Fibroblast of pulmonary artery (primary cell): ENCODE results near the gene TMEM182.

ENCODE experiments used
- DNase-seq: peaks from one replicate; pipeline ENCODE4 v3.0.0-alpha.2; 2010; ENCODE audit warnings: low read depth
- H3K4me3 ChIP-seq: replicated peaks from 2 replicates; pipeline ENCODE4 v1.5.1; 2011; ENCODE audit warnings: low read depth, mild to moderate bottlenecking, control low read depth, low read length, moderate library complexity
- TF ChIP-seq, protein P1 (sequence below): IDR thresholded peaks from 2 replicates; pipeline ENCODE4 v1.5.1; 2011; ENCODE audit warnings: mild to moderate bottlenecking, control low read depth, low read length, inconsistent platforms; ENCODE audit errors: missing control alignments

Gene TMEM182

GRCh38 chr2:102852867-102853266, 91.0 kb downstream of the TMEM182 start:
- no peak overlapping the region for H3K4me3 ChIP-seq
- TF ChIP-seq, protein P1, sequence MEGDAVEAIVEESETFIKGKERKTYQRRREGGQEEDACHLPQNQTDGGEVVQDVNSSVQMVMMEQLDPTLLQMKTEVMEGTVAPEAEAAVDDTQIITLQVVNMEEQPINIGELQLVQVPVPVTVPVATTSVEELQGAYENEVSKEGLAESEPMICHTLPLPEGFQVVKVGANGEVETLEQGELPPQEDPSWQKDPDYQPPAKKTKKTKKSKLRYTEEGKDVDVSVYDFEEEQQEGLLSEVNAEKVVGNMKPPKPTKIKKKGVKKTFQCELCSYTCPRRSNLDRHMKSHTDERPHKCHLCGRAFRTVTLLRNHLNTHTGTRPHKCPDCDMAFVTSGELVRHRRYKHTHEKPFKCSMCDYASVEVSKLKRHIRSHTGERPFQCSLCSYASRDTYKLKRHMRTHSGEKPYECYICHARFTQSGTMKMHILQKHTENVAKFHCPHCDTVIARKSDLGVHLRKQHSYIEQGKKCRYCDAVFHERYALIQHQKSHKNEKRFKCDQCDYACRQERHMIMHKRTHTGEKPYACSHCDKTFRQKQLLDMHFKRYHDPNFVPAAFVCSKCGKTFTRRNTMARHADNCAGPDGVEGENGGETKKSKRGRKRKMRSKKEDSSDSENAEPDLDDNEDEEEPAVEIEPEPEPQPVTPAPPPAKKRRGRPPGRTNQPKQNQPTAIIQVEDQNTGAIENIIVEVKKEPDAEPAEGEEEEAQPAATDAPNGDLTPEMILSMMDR = no peak
- no peak for DNase-seq
